Sigmoid colon (tissue), 3 donors: ENCODE results near the gene PSG4.
"Not testable (repeated sequence)": the region's sequence is repeated elsewhere in the genome, so short reads cannot be mapped to it uniquely, and the experiment has no call there.

Source experiments
- POLR2A ChIP-seq, 2 donors: fragments of 450-650 bp; IDR thresholded peaks; one replicate each; pipeline ENCODE4 v1.6.1; 2016; ENCODE audit warnings: antibody characterized with exemption in 2 of 2, mild to moderate bottlenecking in 2 of 2, moderate library complexity in 2 of 2
- TF ChIP-seq, protein P1 (sequence below), 4 experiments: fragments of 450-650 bp in 3 of 4; fragments of 200-600 bp in 1 of 4; IDR thresholded peaks; one replicate each; pipeline ENCODE4 v1.5.1; 2016 to 2019; ENCODE audit warnings: antibody characterized with exemption in 4 of 4, mild to moderate bottlenecking in 3 of 4, moderate library complexity in 2 of 4

DNA sequence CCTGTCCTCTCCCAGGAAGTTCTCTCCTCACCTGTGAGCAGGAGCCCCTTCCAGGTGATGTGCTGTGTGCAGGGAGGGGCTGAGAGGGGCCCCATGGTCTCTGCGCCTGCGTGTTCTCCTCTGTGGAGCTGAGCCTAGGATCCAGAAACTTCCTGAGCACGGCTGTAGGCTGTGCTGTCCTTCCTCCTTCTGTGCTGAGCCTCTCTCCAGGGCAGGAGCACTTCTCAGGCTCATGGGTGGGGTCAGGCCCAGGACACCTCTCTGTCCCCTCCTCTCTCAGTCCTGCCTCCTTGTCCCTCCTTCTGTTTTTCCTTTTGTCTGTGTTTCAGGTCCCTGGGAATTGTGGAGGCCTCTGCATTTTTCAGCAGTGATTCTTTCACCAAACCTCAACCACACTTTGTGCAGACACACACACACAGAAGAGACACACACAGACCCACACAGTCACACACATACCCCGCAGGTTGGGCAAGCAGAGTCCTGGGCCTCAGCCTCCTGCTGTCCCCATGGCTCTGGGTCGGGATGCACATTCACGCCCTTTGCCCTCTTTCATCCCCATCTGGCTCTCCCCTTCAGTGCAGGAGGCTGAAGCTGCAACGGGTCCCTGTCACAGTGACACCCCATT, 19.0 kb downstream of the PSG4 start, which contains the start of gene PSG5:
- TF ChIP-seq, protein P1, sequence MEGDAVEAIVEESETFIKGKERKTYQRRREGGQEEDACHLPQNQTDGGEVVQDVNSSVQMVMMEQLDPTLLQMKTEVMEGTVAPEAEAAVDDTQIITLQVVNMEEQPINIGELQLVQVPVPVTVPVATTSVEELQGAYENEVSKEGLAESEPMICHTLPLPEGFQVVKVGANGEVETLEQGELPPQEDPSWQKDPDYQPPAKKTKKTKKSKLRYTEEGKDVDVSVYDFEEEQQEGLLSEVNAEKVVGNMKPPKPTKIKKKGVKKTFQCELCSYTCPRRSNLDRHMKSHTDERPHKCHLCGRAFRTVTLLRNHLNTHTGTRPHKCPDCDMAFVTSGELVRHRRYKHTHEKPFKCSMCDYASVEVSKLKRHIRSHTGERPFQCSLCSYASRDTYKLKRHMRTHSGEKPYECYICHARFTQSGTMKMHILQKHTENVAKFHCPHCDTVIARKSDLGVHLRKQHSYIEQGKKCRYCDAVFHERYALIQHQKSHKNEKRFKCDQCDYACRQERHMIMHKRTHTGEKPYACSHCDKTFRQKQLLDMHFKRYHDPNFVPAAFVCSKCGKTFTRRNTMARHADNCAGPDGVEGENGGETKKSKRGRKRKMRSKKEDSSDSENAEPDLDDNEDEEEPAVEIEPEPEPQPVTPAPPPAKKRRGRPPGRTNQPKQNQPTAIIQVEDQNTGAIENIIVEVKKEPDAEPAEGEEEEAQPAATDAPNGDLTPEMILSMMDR (IDR thresholded peaks at IDR 0.05): not testable (repeated sequence)
- not testable (repeated sequence) for TF ChIP-seq POLR2A (IDR thresholded peaks at IDR 0.05)
